ENCODE measurements around the gene PARS2. TPM values are rescaled to one million over a fixed set of nuclear protein-coding genes. Genes with fewer than 3 reads are reported as not detected.

Gene PARS2
- total and polyA plus RNA-seq, 2 experiments from 2014 or later = 5.9 to 13.6 TPM

- no peaks in the 10 kb centered on the region for H3F3A ChIP-seq (replicated peaks; ENCODE audit: low read depth)
- H2AFZ ChIP-seq = no peak overlapping the region
- Mint-ChIP-seq H3K9me3 (peaks cover 2% of the 10 kb centered on the region; the same call in 1 of the 3 replicates), H3K4me1 (peaks cover 2% of the 10 kb centered on the region; the same call in 2 of the 3 replicates), H3K4me3 (no peak overlapping the region), H3K36me3 (ENCODE audit: low read depth) (peaks cover 23% of the 10 kb centered on the region), H3K27ac (no peak overlapping the region), H3K27me3 (ENCODE audit: insufficient read depth, low read depth, poor library complexity) (peaks cover 10% of the 10 kb centered on the region)
- no peak for DNase-seq (ENCODE audit: low spot score)
- H3K4me1 ChIP-seq (ENCODE audit: insufficient read depth) = no peaks in the 10 kb centered on the region
- TF ChIP-seq NANOG (IDR thresholded peaks at IDR 0.05; ENCODE audit: borderline replicate concordance) (no peak), ETS1 (IDR thresholded peaks at IDR 0.05) (no peak), REST (IDR thresholded peaks at IDR 0.05; ENCODE audit: unreplicated experiment) (no peak), CREB1 (CRISPR knock-in tag; IDR thresholded peaks at IDR 0.05; ENCODE audit: low read depth) (no peak), POLR2AphosphoS5 (IDR thresholded peaks at IDR 0.05; ENCODE audit: low read depth) (no peak), EZH2phosphoT487 (IDR thresholded peaks at IDR 0.05; ENCODE audit: unreplicated experiment) (no peak), ZNF114 (CRISPR knock-in tag; IDR thresholded peaks at IDR 0.05) (no peak), ZNF462 (CRISPR knock-in tag; IDR thresholded peaks at IDR 0.05) (no peak), STAT1 (IDR thresholded peaks at IDR 0.05; ENCODE audit: unreplicated experiment) (no peak), ZNF331 (CRISPR knock-in tag; IDR thresholded peaks at IDR 0.05; ENCODE audit: low read depth) (no peak), CTCF (conservative IDR thresholded peaks at IDR 0.05; ENCODE audit: low read depth in 2 of 2) (no peak), JUNB (IDR thresholded peaks at IDR 0.05; ENCODE audit: unreplicated experiment) (no peak)
- H3K9me2 ChIP-seq (ENCODE audit: insufficient read depth) = no peaks in the 10 kb centered on the region
- H3K4me3 ChIP-seq = no peak overlapping the region
- no peaks in the 10 kb centered on the region; the same call in 1 of the 2 replicates for H4K20me1 ChIP-seq (replicated peaks; ENCODE audit: insufficient read depth)
- no peaks in the 10 kb centered on the region for H3K79me2 ChIP-seq (replicated peaks; ENCODE audit: insufficient read depth)
- no peaks in the 10 kb centered on the region for H3K27me3 ChIP-seq (ENCODE audit: insufficient read depth)
- no peak for ATAC-seq
- H3K36me3 ChIP-seq (ENCODE audit: insufficient read depth) = no peaks in the 10 kb centered on the region; the same call in none of the 2 replicates
- H3K27ac ChIP-seq (ENCODE audit: low read depth) = no peak overlapping the region
- no peak overlapping the region for H3K4me2 ChIP-seq
These were observed 19.0 kb downstream of the PARS2 start for GRCh38 chr1:54745274-54745673.

Data from GM23338 (cell line).